Astrocyte (in vitro differentiated cells and primary cell): Measurements from ENCODE around the gene UBAC2. TPM values are rescaled to one million over a fixed set of nuclear protein-coding genes. Genes with fewer than 3 reads are reported as not detected.

Experiments used
- DNase-seq: peaks from one replicate; pipeline ENCODE4 v3.0.0-alpha.2; 2010; ENCODE audit warnings: low read depth
- FAIRE-seq: peaks from 2 replicates; lab custom pipeline; 2011; peaks lifted over from hg19 to GRCh38; lab: Jason Lieb, UNC
- H2AFZ ChIP-seq: 2 replicates; pipeline ENCODE4 v1.6.0; 2012; ENCODE audit warnings: low read depth, low read length, inconsistent platforms
- H3K27ac ChIP-seq: 2 replicates; pipeline ENCODE4 v1.5.1; 2011; ENCODE audit warnings: low read depth, low read length, inconsistent platforms
- H3K27me3 ChIP-seq: 2 replicates; pipeline ENCODE4 v1.6.0; 2011; ENCODE audit warnings: low read length, inconsistent platforms; ENCODE audit not compliant: insufficient read depth
- H3K36me3 ChIP-seq: 2 replicates; pipeline ENCODE4 v1.5.1; 2011; ENCODE audit warnings: low read length, inconsistent platforms; ENCODE audit not compliant: insufficient read depth
- H3K4me1 ChIP-seq: 2 replicates; pipeline ENCODE4 v1.5.1; 2011; ENCODE audit warnings: low read length, inconsistent platforms; ENCODE audit not compliant: insufficient read depth
- H3K4me2 ChIP-seq: 2 replicates; pipeline ENCODE4 v1.6.0; 2012; ENCODE audit warnings: low read length, inconsistent platforms
- H3K4me3 ChIP-seq: 2 replicates; pipeline ENCODE4 v1.5.1; 2011; ENCODE audit warnings: low read depth, mild to moderate bottlenecking, low read length, inconsistent platforms; ENCODE audit not compliant: insufficient read depth
- H3K79me2 ChIP-seq: 2 replicates; pipeline ENCODE4 v1.6.0; 2012; ENCODE audit warnings: mild to moderate bottlenecking, low read length, inconsistent platforms; ENCODE audit not compliant: insufficient read depth
- H3K9ac ChIP-seq: 2 replicates; pipeline ENCODE4 v1.6.0; 2012; ENCODE audit warnings: mild to moderate bottlenecking, low read length, inconsistent platforms
- H3K9me3 ChIP-seq: 2 replicates; pipeline ENCODE4 v1.5.1; 2012; ENCODE audit warnings: low read depth, mild to moderate bottlenecking, low read length, inconsistent platforms; ENCODE audit not compliant: insufficient read depth
- H4K20me1 ChIP-seq: 2 replicates; pipeline ENCODE4 v1.6.0; 2012; ENCODE audit warnings: low read length, inconsistent platforms; ENCODE audit not compliant: insufficient read depth
- H3K27ac Mint-ChIP-seq: one replicate; pipeline ENCODE4 v1.8.0; 2021; ENCODE audit warnings: mild to moderate bottlenecking, mixed read lengths; ENCODE audit not compliant: unreplicated experiment
- H3K27me3 Mint-ChIP-seq: one replicate; pipeline ENCODE4 v1.8.0; 2021; ENCODE audit warnings: low read depth, mixed read lengths; ENCODE audit not compliant: unreplicated experiment
- H3K36me3 Mint-ChIP-seq: one replicate; pipeline ENCODE4 v1.8.0; 2021; ENCODE audit warnings: low read depth, mixed read lengths; ENCODE audit not compliant: unreplicated experiment
- H3K4me1 Mint-ChIP-seq: one replicate; pipeline ENCODE4 v1.8.0; 2021; ENCODE audit warnings: low read depth, mixed read lengths; ENCODE audit not compliant: unreplicated experiment
- H3K4me3 Mint-ChIP-seq: one replicate; pipeline ENCODE4 v1.8.0; 2021; ENCODE audit warnings: mild to moderate bottlenecking, moderate library complexity, mixed read lengths; ENCODE audit not compliant: unreplicated experiment
- H3K9me3 Mint-ChIP-seq: one replicate; pipeline ENCODE4 v1.8.0; 2021; ENCODE audit warnings: mild to moderate bottlenecking, mixed read lengths; ENCODE audit not compliant: unreplicated experiment
- EZH2 ChIP-seq: IDR thresholded peaks from 2 replicates; pipeline ENCODE4 v1.6.1; 2012; ENCODE audit warnings: mild to moderate bottlenecking, low read length, inconsistent platforms; ENCODE audit not compliant: insufficient read depth
- total RNA-seq: library from RNA; stranded (reverse); gene quantifications from 2 replicates; pipeline ENCODE4 v1.2.1, GENCODE V29; 2021
- TF ChIP-seq, protein P1 (sequence below): IDR thresholded peaks from 2 replicates; pipeline ENCODE4 v1.5.1; 2011; ENCODE audit warnings: low read depth, mild to moderate bottlenecking, inconsistent platforms, low read length, moderate library complexity; ENCODE audit not compliant: insufficient read depth

The UBAC2 gene
- total RNA-seq, 1 donor from 2014 or later, result 61.0 TPM

DNA sequence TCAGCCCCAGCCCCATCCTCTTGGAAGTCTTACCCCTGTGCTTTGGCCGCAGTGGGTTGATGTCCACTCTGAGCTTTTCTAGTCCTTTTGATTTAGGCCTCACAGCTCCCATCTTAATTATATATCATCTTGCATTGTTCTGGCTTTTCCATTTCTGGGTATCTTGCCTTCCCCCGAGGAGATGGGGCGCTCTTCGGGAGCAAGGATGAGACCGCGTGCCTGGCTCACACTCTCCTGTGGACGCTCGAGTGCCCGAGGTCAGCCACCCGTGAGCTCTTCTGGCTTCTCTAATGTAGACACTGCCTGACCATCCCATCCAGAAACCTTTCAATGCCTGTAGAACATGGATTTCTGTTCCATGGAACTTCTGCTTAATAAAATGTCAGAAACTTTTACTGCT is 160.0 kb downstream of the UBAC2 start:
- no peak for FAIRE-seq
- no peaks in the 10 kb centered on the region for H3K27me3 Mint-ChIP-seq
- peaks cover 24% of the 10 kb centered on the region for H3K36me3 Mint-ChIP-seq
- H3K9me3 Mint-ChIP-seq, result peaks cover 3% of the 10 kb centered on the region
- Histone ChIP-seq H3K9ac (no peak overlapping the region), H3K79me2 (no peaks in the 10 kb centered on the region), H4K20me1 (peaks cover 12% of the 10 kb centered on the region), H3K27me3 (no peaks in the 10 kb centered on the region), H3K4me1 (peaks cover 24% of the 10 kb centered on the region), H3K36me3 (peaks cover 3% of the 10 kb centered on the region), H3K9me3 (no peaks in the 10 kb centered on the region), H3K4me3 (no peak overlapping the region), H2AFZ (no peak overlapping the region), H3K4me2 (no peak overlapping the region), H3K27ac (no peak overlapping the region)
- no peak overlapping the region for H3K4me3 Mint-ChIP-seq
- DNase-seq, result no peak
- TF ChIP-seq, protein P1, sequence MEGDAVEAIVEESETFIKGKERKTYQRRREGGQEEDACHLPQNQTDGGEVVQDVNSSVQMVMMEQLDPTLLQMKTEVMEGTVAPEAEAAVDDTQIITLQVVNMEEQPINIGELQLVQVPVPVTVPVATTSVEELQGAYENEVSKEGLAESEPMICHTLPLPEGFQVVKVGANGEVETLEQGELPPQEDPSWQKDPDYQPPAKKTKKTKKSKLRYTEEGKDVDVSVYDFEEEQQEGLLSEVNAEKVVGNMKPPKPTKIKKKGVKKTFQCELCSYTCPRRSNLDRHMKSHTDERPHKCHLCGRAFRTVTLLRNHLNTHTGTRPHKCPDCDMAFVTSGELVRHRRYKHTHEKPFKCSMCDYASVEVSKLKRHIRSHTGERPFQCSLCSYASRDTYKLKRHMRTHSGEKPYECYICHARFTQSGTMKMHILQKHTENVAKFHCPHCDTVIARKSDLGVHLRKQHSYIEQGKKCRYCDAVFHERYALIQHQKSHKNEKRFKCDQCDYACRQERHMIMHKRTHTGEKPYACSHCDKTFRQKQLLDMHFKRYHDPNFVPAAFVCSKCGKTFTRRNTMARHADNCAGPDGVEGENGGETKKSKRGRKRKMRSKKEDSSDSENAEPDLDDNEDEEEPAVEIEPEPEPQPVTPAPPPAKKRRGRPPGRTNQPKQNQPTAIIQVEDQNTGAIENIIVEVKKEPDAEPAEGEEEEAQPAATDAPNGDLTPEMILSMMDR, result no peak
- no peak for TF ChIP-seq EZH2
- no peak overlapping the region for H3K27ac Mint-ChIP-seq
- peaks cover 23% of the 10 kb centered on the region for H3K4me1 Mint-ChIP-seq

DNA sequence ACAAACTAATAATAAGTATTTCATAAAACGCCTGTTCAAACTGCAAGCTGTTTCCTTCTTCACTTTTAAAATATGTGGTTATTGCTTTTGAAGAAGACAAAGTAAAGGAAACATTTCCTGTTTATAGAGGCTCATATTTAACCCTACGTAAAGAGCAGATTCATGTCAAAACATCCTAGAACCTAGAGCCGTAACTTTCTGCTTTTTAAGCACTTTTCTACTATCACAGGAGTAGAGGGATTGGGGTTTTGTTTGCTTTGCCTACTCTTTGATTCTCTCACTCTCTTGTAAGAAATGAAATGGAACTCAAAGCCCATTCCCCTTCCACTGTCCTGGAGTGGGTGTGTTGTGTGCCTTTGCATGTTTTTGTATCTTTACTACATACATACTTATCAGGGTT is 160.5 kb downstream of the UBAC2 start:
- Histone ChIP-seq H3K27me3 (no peaks in the 10 kb centered on the region), H4K20me1 (peaks cover 7% of the 10 kb centered on the region), H3K27ac (no peak overlapping the region), H3K4me2 (no peak overlapping the region), H3K4me3 (no peak overlapping the region), H2AFZ (no peak overlapping the region), H3K79me2 (no peaks in the 10 kb centered on the region), H3K9me3 (no peaks in the 10 kb centered on the region), H3K9ac (no peak overlapping the region), H3K4me1 (peaks cover 19% of the 10 kb centered on the region), H3K36me3 (peaks cover 3% of the 10 kb centered on the region)
- Mint-ChIP-seq H3K9me3 (peaks cover 3% of the 10 kb centered on the region), H3K4me3 (no peak overlapping the region), H3K27me3 (no peaks in the 10 kb centered on the region), H3K27ac (no peak overlapping the region), H3K36me3 (peaks cover 22% of the 10 kb centered on the region), H3K4me1 (peaks cover 20% of the 10 kb centered on the region)
- FAIRE-seq, result no peak
- no peak for DNase-seq
- TF ChIP-seq, protein P1, result no peak
- no peak for TF ChIP-seq EZH2

DNA sequence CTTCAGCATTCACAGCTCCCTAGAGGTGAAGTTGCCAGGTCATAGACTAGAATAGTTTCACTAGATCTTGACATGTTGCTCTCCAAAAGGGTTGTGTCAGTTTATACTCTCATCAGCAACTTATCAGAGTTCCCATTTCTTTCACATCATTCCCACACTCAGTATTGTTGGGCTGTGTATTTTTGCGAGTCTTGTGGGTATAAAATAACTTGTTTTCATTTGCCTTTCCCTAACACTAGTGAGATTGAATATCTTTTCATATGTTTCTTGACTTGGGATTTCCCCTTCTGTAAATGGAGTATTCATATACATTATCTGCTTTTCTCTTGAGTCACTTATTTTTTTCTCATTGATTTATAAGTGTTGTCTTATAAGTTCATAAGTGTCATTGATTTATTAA is 161.7 kb downstream of the UBAC2 start:
- H3K9ac ChIP-seq, result no peak overlapping the region
- no peak overlapping the region for H3K4me3 ChIP-seq
- no peak overlapping the region for H3K4me3 Mint-ChIP-seq
- no peak for TF ChIP-seq EZH2
- TF ChIP-seq, protein P1, result no peak
- no peaks in the 10 kb centered on the region for H3K27me3 ChIP-seq
- peaks cover 3% of the 10 kb centered on the region for H3K36me3 ChIP-seq
- no peak for FAIRE-seq
- H3K36me3 Mint-ChIP-seq, result peaks cover 22% of the 10 kb centered on the region
- H3K27me3 Mint-ChIP-seq, result no peaks in the 10 kb centered on the region
- H3K27ac Mint-ChIP-seq, result no peak overlapping the region
- H3K79me2 ChIP-seq, result no peaks in the 10 kb centered on the region
- H3K9me3 ChIP-seq, result no peaks in the 10 kb centered on the region
- H3K4me1 Mint-ChIP-seq, result peaks cover 12% of the 10 kb centered on the region
- H3K9me3 Mint-ChIP-seq, result peaks cover 3% of the 10 kb centered on the region
- no peak overlapping the region for H3K4me2 ChIP-seq
- H4K20me1 ChIP-seq, result peaks cover 6% of the 10 kb centered on the region
- peaks cover 7% of the 10 kb centered on the region for H3K4me1 ChIP-seq
- DNase-seq, result no peak
- H3K27ac ChIP-seq, result no peak overlapping the region
- no peak overlapping the region for H2AFZ ChIP-seq
